ENCODE results near the gene PTPRN2. TPM values are rescaled to one million over a fixed set of nuclear protein-coding genes. Genes with fewer than 3 reads are reported as not detected.

The PTPRN2 gene
- polyA plus RNA-seq, 1 experiment, result 0.02 TPM

GRCh38 chr7:158074896-158075632, 512.6 kb downstream of the PTPRN2 start:
- POLR2A ChIA-PET, result no interaction called here
- DNase-seq (ENCODE audit: low read depth, low spot score), result no peak
- Histone ChIP-seq H3K4me3 (ENCODE audit: low read depth, low read length) (no peak overlapping the region), H3K27ac (ENCODE audit: low read depth, low read length) (no peak overlapping the region), H3K27me3 (ENCODE audit: control insufficient read depth, insufficient read depth, low read length) (no peaks in the 10 kb centered on the region), H3K9me3 (ENCODE audit: control insufficient read depth, insufficient read depth, low read length) (peaks cover 93% of the 10 kb centered on the region)
- CTCF ChIA-PET, result no interaction called here
- TF ChIP-seq CTCF (IDR thresholded peaks at IDR 0.05; ENCODE audit: low read depth, low read length), result no peak

GRCh38 chr7:158073845-158074840, 513.5 kb downstream of the PTPRN2 start:
- TF ChIP-seq CTCF (IDR thresholded peaks at IDR 0.05; ENCODE audit: low read depth, low read length), result no peak
- ChIA-PET CTCF (no interaction called here), POLR2A (no interaction called here)
- Histone ChIP-seq H3K27me3 (ENCODE audit: control insufficient read depth, insufficient read depth, low read length) (no peaks in the 10 kb centered on the region), H3K4me3 (ENCODE audit: low read depth, low read length) (no peak overlapping the region), H3K9me3 (ENCODE audit: control insufficient read depth, insufficient read depth, low read length) (peaks cover 97% of the 10 kb centered on the region), H3K27ac (ENCODE audit: low read depth, low read length) (no peak overlapping the region)
- DNase-seq (ENCODE audit: low read depth, low spot score), result no peak

- no peak for TF ChIP-seq CTCF (IDR thresholded peaks at IDR 0.05; ENCODE audit: low read depth, low read length)
- peaks cover 97% of the 10 kb centered on the region for H3K9me3 ChIP-seq (ENCODE audit: control insufficient read depth, insufficient read depth, low read length)
- DNase-seq (ENCODE audit: low read depth, low spot score), result no peak
- CTCF ChIA-PET, result no interaction called here
- no peaks in the 10 kb centered on the region for H3K27me3 ChIP-seq (ENCODE audit: control insufficient read depth, insufficient read depth, low read length)
- no peak overlapping the region for H3K27ac ChIP-seq (ENCODE audit: low read depth, low read length)
- no peak overlapping the region for H3K4me3 ChIP-seq (ENCODE audit: low read depth, low read length)
- POLR2A ChIA-PET, result no interaction called here
Measured at GRCh38 chr7:158072991-158073730, 514.5 kb downstream of the PTPRN2 start.

GRCh38 chr7:158070222-158070920, 517.3 kb downstream of the PTPRN2 start:
- no peak for DNase-seq (ENCODE audit: low read depth, low spot score)
- no peak for TF ChIP-seq CTCF (IDR thresholded peaks at IDR 0.05; ENCODE audit: low read depth, low read length)
- Histone ChIP-seq H3K4me3 (ENCODE audit: low read depth, low read length) (no peak overlapping the region), H3K27ac (ENCODE audit: low read depth, low read length) (no peak overlapping the region), H3K9me3 (ENCODE audit: control insufficient read depth, insufficient read depth, low read length) (peaks cover 94% of the 10 kb centered on the region), H3K27me3 (ENCODE audit: control insufficient read depth, insufficient read depth, low read length) (no peaks in the 10 kb centered on the region)
- ChIA-PET POLR2A (no interaction called here), CTCF (no interaction called here)
